ENCODE data around the gene SRRT.
A peak's percentile ranks its signal among the peaks of the same experiment; 100 is the strongest.

The SRRT gene, protein sequence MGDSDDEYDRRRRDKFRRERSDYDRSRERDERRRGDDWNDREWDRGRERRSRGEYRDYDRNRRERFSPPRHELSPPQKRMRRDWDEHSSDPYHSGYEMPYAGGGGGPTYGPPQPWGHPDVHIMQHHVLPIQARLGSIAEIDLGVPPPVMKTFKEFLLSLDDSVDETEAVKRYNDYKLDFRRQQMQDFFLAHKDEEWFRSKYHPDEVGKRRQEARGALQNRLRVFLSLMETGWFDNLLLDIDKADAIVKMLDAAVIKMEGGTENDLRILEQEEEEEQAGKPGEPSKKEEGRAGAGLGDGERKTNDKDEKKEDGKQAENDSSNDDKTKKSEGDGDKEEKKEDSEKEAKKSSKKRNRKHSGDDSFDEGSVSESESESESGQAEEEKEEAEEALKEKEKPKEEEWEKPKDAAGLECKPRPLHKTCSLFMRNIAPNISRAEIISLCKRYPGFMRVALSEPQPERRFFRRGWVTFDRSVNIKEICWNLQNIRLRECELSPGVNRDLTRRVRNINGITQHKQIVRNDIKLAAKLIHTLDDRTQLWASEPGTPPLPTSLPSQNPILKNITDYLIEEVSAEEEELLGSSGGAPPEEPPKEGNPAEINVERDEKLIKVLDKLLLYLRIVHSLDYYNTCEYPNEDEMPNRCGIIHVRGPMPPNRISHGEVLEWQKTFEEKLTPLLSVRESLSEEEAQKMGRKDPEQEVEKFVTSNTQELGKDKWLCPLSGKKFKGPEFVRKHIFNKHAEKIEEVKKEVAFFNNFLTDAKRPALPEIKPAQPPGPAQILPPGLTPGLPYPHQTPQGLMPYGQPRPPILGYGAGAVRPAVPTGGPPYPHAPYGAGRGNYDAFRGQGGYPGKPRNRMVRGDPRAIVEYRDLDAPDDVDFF

DNA sequence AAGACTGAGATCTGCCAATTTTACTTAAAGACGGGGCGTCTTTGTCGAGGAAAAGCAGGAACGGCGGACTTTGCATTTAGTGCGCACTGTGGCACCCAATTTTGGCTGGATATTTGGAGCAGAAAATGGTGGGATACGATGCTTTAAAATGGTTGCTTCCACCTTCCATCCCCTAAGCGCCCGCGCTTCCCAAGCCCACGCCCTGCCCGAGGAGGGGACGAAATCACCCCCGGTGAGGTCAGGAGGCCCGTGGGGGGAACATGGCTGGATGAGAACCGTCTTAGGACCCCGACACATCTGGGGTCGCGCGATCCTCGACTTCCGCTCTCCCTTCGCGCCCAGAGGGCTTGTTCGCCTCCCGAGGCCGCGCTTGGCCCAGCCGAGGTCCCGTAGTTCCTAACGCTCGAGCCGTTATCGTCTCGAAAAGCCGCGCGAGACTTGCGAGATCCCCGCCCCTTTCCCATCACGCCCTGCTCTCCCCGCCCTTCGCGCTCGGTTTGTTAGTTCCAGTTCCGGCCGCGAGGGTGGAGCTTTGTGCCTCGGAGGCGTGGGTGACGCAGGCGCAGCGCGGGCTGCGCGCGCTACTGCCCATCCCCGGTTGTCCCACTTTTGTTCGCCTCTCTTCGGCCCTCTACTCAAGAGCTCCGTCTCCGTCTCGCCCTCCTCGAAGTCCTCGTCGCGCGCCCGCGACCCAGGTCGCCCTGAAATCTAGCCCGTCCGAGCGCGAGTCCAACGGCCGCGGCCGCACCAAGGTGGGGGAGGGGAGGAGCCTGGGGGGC, at the start of gene SRRT:
Gene SRRT (plus strand): TSS at position 527 of the 779 bp plus-strand sequence. CDS start 488 bp downstream, outside the sequence.
- DNase-seq (ENCODE audit: low read depth): peak; percentile 74

DNA sequence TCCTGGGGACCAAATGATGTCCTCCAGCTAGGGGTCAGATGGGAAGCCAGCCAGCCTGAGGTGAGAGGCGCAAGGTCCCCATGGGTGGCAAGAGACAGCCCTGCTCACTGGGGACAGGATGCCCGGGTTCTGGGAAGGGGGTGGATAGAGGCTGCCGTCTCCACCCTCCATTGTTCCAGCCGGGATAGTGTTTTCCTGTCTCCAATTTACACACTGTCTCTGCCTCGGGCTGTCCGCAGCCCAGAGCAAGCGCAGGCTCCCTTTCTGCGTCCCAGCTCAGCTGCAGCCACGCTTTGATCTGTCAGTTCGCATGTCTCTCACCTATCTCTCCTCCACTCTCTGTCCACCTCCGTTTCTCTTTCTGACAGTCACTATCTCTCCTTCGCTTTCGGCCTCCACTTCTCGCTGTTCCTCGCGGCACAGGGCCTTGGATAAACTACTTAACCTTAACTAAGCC, 49.7 kb upstream of the SRRT start:
- no peak for DNase-seq (ENCODE audit: low read depth)

DNA sequence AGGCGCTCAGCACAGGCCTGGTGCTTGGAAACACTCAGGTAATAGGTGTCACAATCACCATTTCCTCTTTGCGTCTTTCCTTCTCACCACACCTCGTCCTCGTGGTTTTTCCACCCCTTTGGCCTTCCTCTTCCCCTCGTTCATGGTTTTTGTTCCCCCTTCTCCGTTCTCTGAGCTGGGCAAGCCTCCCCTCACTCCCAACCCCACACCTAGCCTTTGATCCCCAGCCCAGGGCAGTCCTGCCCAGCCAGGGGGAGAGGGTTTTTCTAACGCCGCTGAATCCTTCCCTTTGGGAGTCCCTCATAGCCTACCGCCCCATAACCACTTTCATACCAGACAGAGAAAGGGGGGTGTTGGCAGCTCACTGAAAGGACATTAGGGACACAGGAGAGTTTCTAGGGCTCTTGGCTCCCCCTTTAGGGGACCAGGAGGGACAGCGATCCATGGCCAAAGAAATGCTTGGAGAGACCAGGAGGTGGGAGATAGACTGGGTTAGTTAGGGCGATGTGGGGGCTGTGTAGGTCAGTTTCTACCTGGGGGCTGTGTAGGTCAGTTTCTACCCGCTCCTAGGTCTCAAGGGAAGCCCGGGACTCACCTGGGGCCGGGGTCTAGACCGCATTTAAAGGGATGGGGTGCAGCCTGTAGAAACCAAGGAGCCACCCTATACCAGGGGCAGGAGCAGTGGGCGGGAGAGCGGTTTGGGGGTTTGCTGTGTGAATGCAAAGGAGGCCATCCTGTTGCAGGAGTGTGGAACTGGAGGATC, 49.0 kb upstream of the SRRT start:
- DNase-seq (ENCODE audit: low read depth): no peak

DNA sequence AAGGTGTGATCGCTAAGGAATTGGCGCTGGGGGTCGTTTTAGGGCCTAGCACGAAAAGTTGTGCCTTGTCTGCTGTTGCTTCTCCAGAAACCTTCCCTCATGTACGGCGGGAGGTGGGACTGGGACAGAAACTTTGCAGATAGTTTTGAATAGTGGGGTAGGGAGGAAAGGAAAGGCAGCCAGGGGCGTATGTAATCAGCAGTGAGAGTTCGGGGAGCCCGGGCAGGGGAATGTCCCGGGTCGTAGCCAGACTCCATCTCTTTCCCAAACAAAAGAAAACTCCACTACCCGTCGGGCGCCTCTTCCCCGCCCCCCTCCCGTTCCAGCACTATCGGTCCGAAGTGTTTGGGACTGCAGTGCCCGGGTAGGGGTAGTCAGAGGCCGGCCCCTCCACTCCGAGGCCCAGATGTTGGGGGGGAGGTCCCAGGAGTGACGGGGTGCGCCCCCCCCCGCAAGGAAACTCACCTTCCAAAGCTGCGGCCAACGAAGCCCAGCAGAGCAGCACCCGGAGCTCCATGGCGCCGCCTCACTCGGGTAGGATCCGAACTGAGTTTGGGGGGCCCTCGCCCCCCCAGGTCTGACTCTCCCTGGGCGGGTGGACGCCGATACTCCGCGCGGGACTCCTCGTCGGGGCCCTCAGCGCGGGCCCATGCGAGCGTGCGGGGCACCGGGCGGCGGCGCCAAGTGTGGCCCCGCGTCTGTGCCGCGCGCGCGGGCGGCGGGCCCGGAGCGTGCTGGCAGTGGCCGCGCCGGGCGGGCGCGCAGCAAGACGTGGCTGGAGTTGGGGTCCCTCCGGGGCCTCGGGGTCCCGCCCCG, 48.2 kb upstream of the SRRT start:
- no peak for DNase-seq (ENCODE audit: low read depth)

DNA sequence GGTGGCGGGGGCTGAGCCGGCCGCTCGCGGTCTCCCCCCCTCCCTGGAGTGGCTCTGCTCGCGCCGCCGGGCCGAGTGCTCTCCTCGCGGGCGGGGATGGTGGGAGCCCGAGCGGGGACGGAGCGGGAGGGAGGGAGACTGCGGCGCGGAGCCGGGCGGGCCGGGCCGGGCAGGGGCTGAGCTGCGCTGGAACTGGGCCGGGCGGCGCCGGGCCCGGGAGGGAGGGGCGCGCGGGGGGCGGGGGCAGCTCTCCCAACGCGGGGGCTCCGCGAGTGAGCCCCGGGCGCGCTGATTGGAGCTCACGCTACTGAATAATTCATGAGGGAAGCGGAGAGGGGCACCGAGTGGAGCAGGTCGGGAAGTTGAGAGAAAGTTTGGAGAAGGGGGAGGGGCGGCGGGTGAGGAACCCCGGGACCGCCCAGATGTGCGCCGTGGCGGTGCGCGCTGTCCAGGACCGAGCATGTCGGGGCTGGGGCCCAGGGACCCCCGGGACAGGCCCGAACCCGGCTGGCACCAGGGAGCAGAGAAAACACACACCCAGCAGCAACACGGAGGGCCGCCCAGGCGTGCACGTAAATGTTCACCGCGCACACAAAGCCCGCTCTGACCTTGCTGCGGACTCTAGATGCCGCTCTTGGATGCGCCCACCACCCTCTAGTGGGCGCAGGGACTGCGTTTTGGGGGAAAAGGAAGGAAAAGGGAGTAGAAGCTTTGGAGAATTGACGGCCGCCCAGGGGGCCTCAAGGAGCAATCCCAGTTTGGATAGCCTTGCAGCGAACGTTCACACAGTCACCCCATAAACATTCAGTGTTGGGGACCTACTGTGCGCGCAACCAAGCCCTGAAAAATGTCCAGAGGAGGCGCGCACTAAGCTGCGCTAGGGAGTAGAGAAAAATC, 47.3 kb upstream of the SRRT start, which contains the start of gene EPHB4:
Gene EPHB4 (minus strand): TSS at position 194 of the 897 bp plus-strand sequence. CDS start 493 bp downstream, outside the sequence.
- no peak for DNase-seq (ENCODE audit: low read depth)

DNA sequence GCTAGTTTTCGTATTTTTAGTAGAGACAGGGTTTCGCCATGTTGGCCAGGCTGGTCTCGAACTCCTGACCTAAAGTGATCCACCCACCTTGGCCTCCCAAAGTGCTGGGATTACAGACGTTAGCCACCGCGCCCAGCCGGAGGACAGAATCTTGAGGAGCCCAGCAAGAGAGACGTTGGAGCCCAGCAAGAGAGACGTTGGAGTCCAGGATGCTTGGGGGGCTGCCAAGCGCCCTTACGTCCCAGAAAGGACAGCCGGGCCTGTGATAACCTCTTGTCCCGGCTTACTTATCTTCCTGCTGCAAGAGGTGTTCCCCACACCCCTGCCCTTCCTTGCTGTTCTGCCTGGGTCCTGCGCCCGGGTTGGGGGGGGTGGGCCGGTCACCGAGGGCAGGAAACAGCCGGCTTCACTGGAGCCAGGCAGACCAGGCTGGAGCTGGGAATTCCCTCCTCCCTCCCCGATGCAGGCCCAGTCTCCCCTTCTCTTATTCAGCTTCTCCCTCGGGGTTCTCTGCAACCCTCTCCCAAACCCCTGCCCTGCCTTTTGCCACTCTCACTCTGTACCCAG, 45.7 kb upstream of the SRRT start:
- DNase-seq (ENCODE audit: low read depth): no peak

DNA sequence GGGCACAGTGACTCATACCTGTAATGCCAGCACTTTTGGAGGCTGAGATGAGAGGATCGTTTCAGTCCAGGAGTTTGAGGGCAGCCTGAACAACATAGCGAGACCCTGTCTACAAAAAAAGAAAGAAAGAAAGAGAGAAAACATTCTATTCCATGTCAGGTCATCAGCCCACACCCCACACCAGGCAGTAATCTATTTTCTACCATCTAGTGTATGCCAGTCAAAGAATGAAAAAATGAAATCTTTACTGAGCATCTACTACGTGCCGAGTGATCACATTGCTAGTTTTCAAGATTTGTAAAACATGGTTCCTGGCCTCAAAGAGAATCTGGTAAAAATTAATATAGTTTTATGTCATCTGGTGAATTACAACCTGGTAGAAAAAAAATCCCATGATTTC, 44.5 kb upstream of the SRRT start:
- no peak for DNase-seq (ENCODE audit: low read depth)

DNA sequence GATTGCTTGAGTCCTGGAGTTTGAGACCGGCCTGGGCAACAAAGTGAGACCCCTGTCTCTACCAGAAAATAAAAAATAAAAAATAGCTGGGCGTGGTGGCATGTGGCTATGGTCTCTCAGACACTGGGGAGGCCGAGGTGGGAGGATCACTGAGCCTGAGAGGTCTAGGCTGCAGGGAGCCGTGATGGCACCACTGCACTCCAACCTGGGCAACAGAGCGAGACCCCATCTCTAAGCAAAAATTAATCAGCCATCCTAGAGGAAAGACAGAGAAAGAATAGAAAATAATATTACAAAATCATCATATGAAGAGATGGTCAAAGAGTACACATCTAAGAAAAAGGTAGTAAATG, 42.6 kb upstream of the SRRT start:
- DNase-seq (ENCODE audit: low read depth): no peak

DNA sequence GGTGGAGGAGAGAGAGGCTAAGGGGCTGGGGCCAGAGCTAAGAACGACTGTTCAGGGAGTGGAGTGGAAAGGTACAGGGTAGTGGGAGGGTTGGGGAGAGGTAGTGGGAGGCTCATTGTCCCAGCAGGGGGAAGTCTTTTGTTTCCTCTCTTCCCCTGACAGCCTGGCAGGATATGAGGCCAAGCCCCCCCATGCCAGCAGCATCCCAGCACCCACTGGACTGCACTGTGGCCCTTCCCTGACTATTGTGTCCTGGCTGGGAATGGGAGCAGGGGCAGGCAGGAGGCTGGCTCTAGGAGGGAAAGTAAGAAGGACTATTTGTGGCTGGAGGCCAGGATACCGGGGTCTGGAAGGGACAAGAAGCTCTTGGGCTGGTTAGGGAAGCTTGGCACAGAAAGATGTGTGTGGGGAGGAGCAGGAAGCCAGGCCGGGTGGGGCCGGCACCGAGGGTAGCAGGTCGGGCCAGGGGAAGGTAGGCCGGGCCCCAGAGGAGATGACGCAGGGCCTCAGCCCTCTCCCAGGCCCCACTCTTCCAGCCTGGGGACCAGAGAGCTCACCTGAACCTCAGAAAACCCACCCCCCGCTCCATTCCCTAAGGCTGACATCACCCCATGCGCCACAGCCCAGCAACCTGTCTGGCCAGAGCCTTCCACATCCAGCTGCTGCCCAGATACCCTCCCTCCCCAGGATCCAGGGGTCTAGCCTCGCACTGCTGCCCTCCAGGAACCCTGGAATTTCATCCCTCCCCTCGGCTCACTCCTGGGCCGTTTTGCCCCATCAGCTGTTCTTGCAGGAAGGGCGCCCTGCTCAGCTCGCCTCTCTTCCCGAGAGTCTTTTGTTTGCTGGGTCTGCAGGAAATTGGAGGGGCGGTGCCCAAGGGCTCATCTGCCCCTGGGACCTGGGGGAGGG, 38.7 kb upstream of the SRRT start:
- DNase-seq (ENCODE audit: low read depth): no peak

DNA sequence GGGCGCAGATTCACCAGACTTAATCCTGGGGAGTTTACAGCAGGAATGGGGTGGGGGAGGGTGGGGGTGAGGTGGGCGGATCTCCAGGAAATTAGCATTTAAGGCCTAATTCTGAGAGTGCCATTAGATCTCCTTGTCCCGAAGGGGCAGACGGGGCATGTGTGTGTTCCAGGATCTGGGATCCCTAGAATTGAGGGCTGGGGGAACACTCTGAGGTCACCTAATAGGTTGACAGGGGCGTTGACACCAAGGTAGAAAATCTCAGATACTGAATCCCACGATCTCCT, 38.1 kb upstream of the SRRT start:
- no peak for DNase-seq (ENCODE audit: low read depth)

DNA sequence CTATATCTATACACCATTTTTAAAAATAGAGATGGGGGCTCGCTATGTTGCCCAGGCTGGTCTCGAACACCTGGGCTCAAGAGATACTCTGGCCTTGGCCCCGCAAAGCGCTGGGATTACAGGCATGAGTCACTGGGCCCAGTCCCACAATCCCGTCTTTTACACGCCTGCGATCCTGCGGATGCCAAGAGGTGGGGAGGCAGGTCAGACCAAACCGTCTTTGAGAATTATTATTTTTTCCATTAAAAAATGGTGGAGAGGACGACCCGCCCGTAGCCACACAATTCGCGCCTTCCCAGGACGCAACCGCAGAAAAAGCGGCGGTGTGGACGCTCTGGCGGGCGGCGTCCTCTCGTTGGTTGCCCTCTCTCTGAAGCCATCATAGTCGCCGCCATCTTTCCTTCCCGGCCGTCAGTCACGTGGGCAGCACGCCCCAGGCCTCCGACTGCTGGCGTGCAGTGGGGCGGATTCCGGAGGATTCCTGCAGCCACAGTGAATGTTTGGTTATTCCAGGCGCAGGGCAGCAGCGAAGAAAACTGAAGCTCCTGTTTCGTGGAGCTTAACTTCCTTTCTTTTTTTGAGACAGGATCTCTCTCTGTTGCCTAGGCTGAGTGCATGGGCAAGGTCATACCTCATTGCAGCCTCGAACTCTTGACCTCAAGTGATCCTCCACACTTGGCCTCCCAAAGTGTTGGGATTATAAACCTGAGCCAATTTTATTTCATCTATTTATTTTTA, 37.6 kb upstream of the SRRT start:
- no peak for DNase-seq (ENCODE audit: low read depth)

DNA sequence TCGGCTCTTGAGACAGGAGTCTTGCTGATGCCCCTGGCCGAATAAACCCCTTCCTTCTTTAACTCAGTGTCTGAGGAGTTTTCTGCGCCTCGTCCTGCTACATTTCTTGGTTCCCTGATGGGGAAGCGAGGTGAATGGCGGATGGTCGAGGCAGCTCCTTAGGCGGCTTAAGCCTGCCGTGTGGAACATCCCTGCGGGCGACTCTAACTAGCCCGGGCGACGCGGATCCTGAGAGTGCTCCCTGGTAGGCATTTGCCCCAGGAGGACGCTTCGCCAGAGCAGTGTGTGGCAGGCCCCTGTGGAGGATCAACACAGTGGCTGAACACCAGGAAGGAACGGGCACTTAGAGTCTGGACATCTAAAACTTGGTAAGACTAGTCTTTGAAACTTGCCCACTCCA, 35.5 kb upstream of the SRRT start:
- DNase-seq (ENCODE audit: low read depth): no peak

DNA sequence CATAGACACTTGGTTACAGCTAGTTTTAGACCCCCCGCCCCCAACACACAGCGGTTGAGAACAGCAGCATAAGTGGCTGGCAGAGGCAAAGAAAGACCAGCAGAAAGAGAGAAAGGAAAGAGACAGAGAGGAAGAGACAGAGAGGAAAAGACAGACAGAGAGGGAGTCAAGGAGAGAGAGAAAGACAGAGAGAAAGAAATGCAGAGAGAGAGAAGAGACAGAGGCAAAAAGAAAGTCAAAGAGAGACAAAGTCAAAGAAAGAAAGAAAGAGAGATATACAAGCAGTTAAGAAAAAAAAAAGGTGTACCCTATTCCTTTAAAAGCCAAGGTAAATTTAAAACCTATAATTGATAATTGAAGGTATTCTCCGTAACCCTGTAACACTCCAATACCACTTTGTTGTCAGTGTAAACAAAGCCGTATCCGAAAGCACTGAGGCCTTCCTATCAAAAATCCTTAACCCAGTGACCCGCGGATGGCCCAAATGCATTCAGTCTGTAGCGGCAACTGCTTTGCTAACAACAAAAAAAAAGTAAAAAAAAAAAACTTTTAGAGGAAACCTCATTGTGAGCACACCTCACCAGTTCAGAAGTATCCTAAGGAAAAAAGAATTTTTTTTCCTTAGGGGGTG, 34.3 kb upstream of the SRRT start:
- no peak for DNase-seq (ENCODE audit: low read depth)

DNA sequence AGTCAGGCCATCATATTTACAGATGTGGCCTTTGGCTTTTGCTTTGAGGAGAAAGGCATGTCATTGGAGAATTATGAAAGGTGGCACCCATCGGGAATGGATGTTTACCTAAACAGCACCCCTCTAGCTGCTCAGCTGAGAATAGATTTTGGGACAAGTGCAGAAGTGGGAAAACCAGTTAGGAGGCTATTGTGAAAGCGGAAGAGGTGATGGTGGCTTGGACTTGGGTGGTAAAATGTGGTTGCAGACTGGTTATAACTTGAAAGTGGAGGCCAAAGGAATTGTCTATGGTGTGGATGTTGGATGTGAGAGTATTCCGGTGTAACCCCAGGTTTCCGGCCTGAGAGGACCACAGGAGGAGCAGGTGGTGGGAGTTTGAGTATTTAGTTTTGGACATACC, 27.5 kb upstream of the SRRT start:
- DNase-seq (ENCODE audit: low read depth): no peak

DNA sequence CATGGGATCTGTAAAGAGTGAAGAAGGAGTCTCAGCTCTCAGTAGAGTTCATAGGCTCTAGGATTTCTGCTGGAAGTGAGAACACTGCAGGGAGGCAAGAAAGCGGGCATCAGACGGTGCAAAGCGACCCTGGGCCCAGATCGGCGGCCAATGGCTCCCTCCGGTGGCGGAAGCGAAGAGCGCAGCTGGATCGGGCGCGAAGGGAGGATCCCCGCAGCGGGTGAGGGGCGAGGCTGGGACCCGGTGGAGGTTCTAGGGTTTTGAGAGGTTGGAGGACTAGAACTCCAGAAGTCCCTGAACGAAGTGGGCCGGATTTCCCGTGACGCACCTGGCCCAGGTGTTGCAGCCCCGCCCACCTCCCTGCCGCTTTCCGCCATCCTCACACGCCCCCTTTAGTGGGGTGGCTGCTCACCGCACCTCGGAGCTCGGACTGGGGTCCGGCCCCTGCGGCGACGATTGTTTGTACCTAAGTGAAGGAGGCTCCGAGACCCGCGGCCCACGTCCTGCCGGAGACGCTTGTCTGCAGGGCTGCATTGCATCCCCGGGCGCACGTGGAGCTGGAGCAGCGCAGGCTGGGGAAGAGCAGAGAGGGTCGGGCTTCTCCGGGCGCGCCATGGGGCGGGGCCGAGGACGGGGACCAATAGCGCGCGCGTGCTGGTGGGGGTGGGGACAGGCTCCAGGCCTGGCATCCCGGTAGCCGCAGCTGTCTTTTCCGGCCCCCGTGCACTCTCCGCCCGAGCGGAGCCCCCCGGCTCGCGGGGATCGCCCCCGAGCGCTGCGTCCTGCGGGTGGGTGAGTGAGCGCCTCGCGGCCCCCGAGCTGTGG, 22.6 kb upstream of the SRRT start, which contains the start of gene SLC12A9:
Gene SLC12A9 (plus strand): TSS at position 666 of the 825 bp plus-strand sequence. CDS start 1,485 bp downstream, outside the sequence.
- DNase-seq (ENCODE audit: low read depth): no peak

All from HS-5 (cell line).